Smooth muscle cell (in vitro differentiated cells): Measurements from ENCODE around the gene ITIH5. TPM values are rescaled to one million over a fixed set of nuclear protein-coding genes. Genes with fewer than 3 reads are reported as not detected.

ENCODE experiments used
- DNase-seq: peaks from one replicate; lab custom pipeline; 2025; ENCODE audit not compliant: unreplicated experiment; lab: John Stamatoyannopoulos, UW
- H2AFZ ChIP-seq: fragments of 200-600 bp; sonication (generic); 2 replicates; pipeline ENCODE4 v1.6.0; 2016; ENCODE audit warnings: antibody characterized with exemption, low read depth, mild to moderate bottlenecking
- H3F3A ChIP-seq: fragments of 200-600 bp; sonication (generic); 2 replicates; pipeline ENCODE4 v1.6.0; 2017; ENCODE audit warnings: antibody characterized with exemption, low read depth
- H3K27ac ChIP-seq: fragments of 200-600 bp; sonication (generic); 2 replicates; pipeline ENCODE4 v1.5.1; 2016; ENCODE audit warnings: low read depth, mild to moderate bottlenecking
- H3K27me3 ChIP-seq: fragments of 200-600 bp; sonication (generic); 2 replicates; pipeline ENCODE4 v1.6.1; 2016; ENCODE audit warnings: low read depth, mild to moderate bottlenecking
- H3K36me3 ChIP-seq: fragments of 200-600 bp; sonication (generic); 2 replicates; pipeline ENCODE4 v1.5.1; 2016; ENCODE audit warnings: low read depth
- H3K4me1 ChIP-seq: fragments of 200-600 bp; sonication (generic); 2 replicates; pipeline ENCODE4 v1.5.1; 2016; ENCODE audit warnings: low read depth
- H3K4me2 ChIP-seq: fragments of 200-600 bp; sonication (generic); 2 replicates; pipeline ENCODE4 v1.6.0; 2016; ENCODE audit warnings: mild to moderate bottlenecking
- H3K4me3 ChIP-seq: fragments of 200-600 bp; sonication (generic); 2 replicates; pipeline ENCODE4 v1.5.1; 2016; ENCODE audit warnings: mild to moderate bottlenecking
- H3K79me2 ChIP-seq: fragments of 200-600 bp; sonication (generic); 2 replicates; pipeline ENCODE4 v1.6.0; 2016; ENCODE audit warnings: low read depth, mild to moderate bottlenecking
- H3K9ac ChIP-seq: fragments of 200-600 bp; sonication (generic); 2 replicates; pipeline ENCODE4 v1.6.0; 2016; ENCODE audit warnings: low read depth
- H3K9me3 ChIP-seq: fragments of 200-600 bp; sonication (generic); replicated peaks from 2 replicates; pipeline ENCODE4 v1.5.1; 2016; ENCODE audit warnings: low read depth
- H4K20me1 ChIP-seq: fragments of 200-600 bp; sonication (generic); 2 replicates; pipeline ENCODE4 v1.6.0; 2016; ENCODE audit warnings: low read depth
- WGBS: methylation state at CpG from one replicate; pipeline ENCODE4 v1.1.7; 2016; ENCODE audit warnings: low lambda C conversion rate; 5-methylcytosine and 5-hydroxymethylcytosine counted together
- polyA plus RNA-seq: library from polyadenylated mRNA; unstranded; fragments of >200 nt; fragmentation: Nextera tagmentation; extraction: Ambion mirVana; gene quantifications from 2 replicates; pipeline ENCODE4 v1.2.1, GENCODE V29; 2016
- total RNA-seq: library from RNA; depleted of rRNA; stranded (reverse); fragments of >200 nt; gene quantifications from 2 replicates; pipeline ENCODE4 v1.2.3, GENCODE V29; 2014
- TF ChIP-seq, protein P1 (sequence below): fragments of 200-600 bp; sonication (generic); IDR thresholded peaks from 2 replicates; pipeline ENCODE4 v1.5.1; 2017; ENCODE audit warnings: borderline replicate concordance, mild to moderate bottlenecking, antibody characterized with exemption; ENCODE audit not compliant: insufficient read depth, poor library complexity, severe bottlenecking

ITIH5 gene
- total and polyA plus RNA-seq, 2 experiments from 2014 or later: 9.1 to 12.6 TPM

DNA sequence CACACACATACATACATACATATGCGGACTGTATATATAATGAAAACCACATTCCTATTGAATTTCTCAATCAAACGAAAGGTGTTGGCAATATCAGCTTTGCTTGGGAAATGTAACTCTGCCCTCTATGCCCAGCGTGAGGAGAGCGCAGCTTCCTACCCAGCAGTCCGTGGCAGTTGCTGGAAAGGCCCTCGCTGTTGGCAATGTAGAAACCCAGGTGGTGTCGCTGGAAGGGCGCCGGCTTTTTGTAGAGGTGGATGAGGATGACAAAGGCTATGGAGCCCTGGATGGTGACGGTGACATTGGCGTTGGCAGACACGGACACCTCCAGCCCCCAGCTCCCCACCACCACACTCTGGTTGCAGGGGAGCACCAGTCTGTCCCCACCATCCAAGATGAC is 100.9 kb downstream of the ITIH5 start:
- DNase-seq: no peak
- Histone ChIP-seq H4K20me1 (no peaks in the 10 kb centered on the region), H3K9me3 (no peaks in the 10 kb centered on the region), H3K4me1 (peaks cover 14% of the 10 kb centered on the region), H3K27me3 (no peaks in the 10 kb centered on the region), H2AFZ (no peak overlapping the region), H3K36me3 (no peaks in the 10 kb centered on the region), H3F3A (no peaks in the 10 kb centered on the region), H3K9ac (no peak overlapping the region), H3K79me2 (no peaks in the 10 kb centered on the region), H3K4me3 (no peak overlapping the region), H3K4me2 (no peak overlapping the region), H3K27ac (no peak overlapping the region)
- 94% methylated on average over 12 of the region's 12 CpGs for WGBS
- TF ChIP-seq, protein P1, sequence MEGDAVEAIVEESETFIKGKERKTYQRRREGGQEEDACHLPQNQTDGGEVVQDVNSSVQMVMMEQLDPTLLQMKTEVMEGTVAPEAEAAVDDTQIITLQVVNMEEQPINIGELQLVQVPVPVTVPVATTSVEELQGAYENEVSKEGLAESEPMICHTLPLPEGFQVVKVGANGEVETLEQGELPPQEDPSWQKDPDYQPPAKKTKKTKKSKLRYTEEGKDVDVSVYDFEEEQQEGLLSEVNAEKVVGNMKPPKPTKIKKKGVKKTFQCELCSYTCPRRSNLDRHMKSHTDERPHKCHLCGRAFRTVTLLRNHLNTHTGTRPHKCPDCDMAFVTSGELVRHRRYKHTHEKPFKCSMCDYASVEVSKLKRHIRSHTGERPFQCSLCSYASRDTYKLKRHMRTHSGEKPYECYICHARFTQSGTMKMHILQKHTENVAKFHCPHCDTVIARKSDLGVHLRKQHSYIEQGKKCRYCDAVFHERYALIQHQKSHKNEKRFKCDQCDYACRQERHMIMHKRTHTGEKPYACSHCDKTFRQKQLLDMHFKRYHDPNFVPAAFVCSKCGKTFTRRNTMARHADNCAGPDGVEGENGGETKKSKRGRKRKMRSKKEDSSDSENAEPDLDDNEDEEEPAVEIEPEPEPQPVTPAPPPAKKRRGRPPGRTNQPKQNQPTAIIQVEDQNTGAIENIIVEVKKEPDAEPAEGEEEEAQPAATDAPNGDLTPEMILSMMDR: no peak

DNA sequence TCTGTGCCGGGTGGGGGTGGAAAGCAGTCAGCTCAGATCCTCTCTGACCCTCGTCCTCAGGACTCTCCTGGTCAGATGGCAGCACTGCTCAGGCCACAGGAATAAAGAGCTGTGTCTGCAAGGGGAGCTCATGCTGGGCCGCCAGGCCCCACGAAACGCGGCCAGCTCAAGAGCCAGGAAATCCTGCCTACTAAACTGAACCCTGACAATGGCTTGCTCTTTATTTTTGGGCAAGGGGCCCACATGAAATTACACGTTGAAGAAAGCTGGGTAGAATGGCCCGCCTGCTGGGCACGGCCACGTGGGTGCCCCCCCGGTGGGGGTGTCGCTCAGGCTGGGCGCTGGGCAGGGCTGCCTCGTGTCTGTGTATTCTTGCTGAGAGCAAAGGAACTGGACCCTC is 103.0 kb downstream of the ITIH5 start:
- H3K9me3 ChIP-seq: no peaks in the 10 kb centered on the region
- peak overlapping the region; percentile 23 for H3K4me2 ChIP-seq
- no peaks in the 10 kb centered on the region for H4K20me1 ChIP-seq
- H3K4me1 ChIP-seq: peaks cover 17% of the 10 kb centered on the region
- 79% methylated on average over 14 of the region's 14 CpGs for WGBS
- no peaks in the 10 kb centered on the region for H3K36me3 ChIP-seq
- H3K4me3 ChIP-seq: no peak overlapping the region
- DNase-seq: no peak
- no peaks in the 10 kb centered on the region for H3K27me3 ChIP-seq
- no peak overlapping the region for H3K27ac ChIP-seq
- H3K79me2 ChIP-seq: no peaks in the 10 kb centered on the region
- H2AFZ ChIP-seq: no peak overlapping the region
- TF ChIP-seq, protein P1: no peak
- H3K9ac ChIP-seq: no peak overlapping the region
- no peaks in the 10 kb centered on the region for H3F3A ChIP-seq

DNA sequence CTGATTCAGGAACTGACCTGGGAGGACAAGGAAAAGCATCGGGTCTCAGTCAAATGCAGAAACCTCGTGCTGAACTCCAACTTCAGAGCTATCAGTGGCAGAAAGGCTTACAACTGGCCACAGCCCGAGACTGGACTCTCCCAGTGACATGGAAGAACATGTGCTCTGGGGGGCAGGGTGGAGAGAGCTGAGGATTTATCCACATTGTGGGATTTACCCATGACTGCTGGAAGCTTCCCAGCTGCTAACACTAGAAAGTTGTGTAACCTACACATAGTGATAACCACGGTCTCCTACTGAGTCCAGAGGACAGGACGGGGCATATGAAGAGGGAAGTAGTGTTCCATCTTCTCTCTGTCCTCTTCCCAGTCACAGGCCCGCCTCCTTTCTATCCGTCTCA is 103.4 kb downstream of the ITIH5 start:
- H3K4me2 ChIP-seq: peak overlapping the region; percentile 23
- no peak overlapping the region for H2AFZ ChIP-seq
- H3K79me2 ChIP-seq: no peaks in the 10 kb centered on the region
- H3K4me3 ChIP-seq: no peak overlapping the region
- no peaks in the 10 kb centered on the region for H3K36me3 ChIP-seq
- no peaks in the 10 kb centered on the region for H3K9me3 ChIP-seq
- H3K4me1 ChIP-seq: peaks cover 17% of the 10 kb centered on the region
- 25% methylated on average over 7 of the region's 7 CpGs for WGBS
- H3K27ac ChIP-seq: no peak overlapping the region
- no peak overlapping the region for H3K9ac ChIP-seq
- H3K27me3 ChIP-seq: no peaks in the 10 kb centered on the region
- TF ChIP-seq, protein P1: no peak
- no peaks in the 10 kb centered on the region for H4K20me1 ChIP-seq
- no peaks in the 10 kb centered on the region for H3F3A ChIP-seq
- peak; percentile 12 for DNase-seq

DNA sequence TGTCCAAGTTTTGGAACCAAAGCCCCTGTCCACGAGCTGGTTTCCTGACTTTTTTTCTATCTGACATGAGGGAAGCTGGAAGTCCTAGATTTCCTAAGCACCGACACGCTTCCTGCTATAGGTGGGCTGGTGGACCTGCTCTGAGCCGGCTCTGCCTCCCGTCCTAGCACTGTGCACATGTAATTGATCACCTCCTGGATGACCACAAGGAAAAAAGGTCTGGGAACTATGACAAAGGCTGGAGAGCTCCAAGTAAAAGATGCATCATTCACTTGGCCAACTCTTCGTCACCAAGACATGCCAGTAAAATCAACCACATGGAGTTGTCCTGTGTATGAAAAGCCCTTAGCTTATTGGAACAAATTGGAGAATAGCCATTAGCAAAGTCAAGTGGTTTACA is 104.8 kb downstream of the ITIH5 start:
- TF ChIP-seq, protein P1: no peak
- Histone ChIP-seq H3K79me2 (no peaks in the 10 kb centered on the region), H2AFZ (no peak overlapping the region), H3K9me3 (no peaks in the 10 kb centered on the region), H3K4me2 (no peak overlapping the region), H4K20me1 (no peaks in the 10 kb centered on the region), H3K27ac (no peak overlapping the region), H3K4me1 (peaks cover 17% of the 10 kb centered on the region), H3K9ac (no peak overlapping the region), H3K36me3 (no peaks in the 10 kb centered on the region), H3K4me3 (no peak overlapping the region), H3F3A (no peaks in the 10 kb centered on the region), H3K27me3 (no peaks in the 10 kb centered on the region)
- DNase-seq: no peak
- WGBS: 92% methylated on average over 6 of the region's 6 CpGs
